ENCODE results near the gene GDF10. TPM values are rescaled to one million over a fixed set of nuclear protein-coding genes. Genes with fewer than 3 reads are reported as not detected.

The GDF10 gene
- total RNA-seq, 2 donors from 2014 or later, result 6.6 to 8.0 TPM

DNA sequence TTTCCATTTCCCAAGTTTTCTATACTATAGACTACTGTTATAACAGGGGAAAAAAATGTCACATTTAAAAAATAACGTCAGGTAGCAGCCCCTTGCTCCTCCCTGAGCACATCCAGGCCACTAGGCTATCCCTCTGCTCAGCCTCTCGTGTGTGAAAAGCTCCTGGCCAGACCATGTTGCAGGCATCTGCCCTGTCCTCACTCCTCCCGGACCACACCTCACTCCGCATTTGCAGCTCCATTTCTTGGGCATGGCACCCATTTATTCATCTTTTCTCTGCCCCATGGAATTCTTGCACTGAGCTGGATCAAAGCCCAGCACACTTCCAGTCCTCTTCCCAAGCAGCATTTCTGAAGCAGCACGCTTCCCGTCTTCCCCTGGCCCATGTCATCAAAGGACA, 20.8 kb downstream of the GDF10 start:
- WGBS, 2 donors, result 75 to 84% methylated on average over 6 of the region's 6 CpGs
- Histone ChIP-seq H3K4me3 (no peak overlapping the region), H3K4me1 (peaks cover 9% of the 10 kb centered on the region), H3K27ac (no peak overlapping the region), H3K36me3 (replicated peaks in 1 of 2; ENCODE audit: insufficient read depth in 1 of 2, low read depth in 2 of 2) (no peaks in the 10 kb centered on the region), H3K9me3 (no peaks in the 10 kb centered on the region), H3K27me3 (no peaks in the 10 kb centered on the region)
- TF ChIP-seq, protein P1, sequence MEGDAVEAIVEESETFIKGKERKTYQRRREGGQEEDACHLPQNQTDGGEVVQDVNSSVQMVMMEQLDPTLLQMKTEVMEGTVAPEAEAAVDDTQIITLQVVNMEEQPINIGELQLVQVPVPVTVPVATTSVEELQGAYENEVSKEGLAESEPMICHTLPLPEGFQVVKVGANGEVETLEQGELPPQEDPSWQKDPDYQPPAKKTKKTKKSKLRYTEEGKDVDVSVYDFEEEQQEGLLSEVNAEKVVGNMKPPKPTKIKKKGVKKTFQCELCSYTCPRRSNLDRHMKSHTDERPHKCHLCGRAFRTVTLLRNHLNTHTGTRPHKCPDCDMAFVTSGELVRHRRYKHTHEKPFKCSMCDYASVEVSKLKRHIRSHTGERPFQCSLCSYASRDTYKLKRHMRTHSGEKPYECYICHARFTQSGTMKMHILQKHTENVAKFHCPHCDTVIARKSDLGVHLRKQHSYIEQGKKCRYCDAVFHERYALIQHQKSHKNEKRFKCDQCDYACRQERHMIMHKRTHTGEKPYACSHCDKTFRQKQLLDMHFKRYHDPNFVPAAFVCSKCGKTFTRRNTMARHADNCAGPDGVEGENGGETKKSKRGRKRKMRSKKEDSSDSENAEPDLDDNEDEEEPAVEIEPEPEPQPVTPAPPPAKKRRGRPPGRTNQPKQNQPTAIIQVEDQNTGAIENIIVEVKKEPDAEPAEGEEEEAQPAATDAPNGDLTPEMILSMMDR (IDR thresholded peaks at IDR 0.05), result no peak
- no peak for TF ChIP-seq POLR2A (IDR thresholded peaks at IDR 0.05)
- ATAC-seq (no peak), DNase-seq (no peak)
- intact Hi-C loops (cut with DNase I), result no loop called here

GRCh38 chr10:47321521-47322195, 21.7 kb downstream of the GDF10 start:
- no peaks in the 10 kb centered on the region for H3K9me3 ChIP-seq
- ATAC-seq (no peak), DNase-seq (peak in 1 of 4 donors; percentile 5)
- no peaks in the 10 kb centered on the region for H3K36me3 ChIP-seq (replicated peaks in 1 of 2; ENCODE audit: insufficient read depth in 1 of 2, low read depth in 2 of 2)
- no peak for TF ChIP-seq POLR2A (IDR thresholded peaks at IDR 0.05)
- TF ChIP-seq, protein P1 (IDR thresholded peaks at IDR 0.05), result no peak
- no peak overlapping the region for H3K27ac ChIP-seq
- 83 to 85% methylated on average over 6 to 8 of the region's 8 CpGs for WGBS, 2 donors
- H3K4me1 ChIP-seq, result peaks cover 5% of the 10 kb centered on the region
- H3K27me3 ChIP-seq, result no peaks in the 10 kb centered on the region
- intact Hi-C loops (cut with DNase I), result no loop called here
- no peak overlapping the region for H3K4me3 ChIP-seq

GRCh38 chr10:47322300-47323061, 22.5 kb downstream of the GDF10 start, which contains the start of gene GDF2:
Gene GDF2, plus strand, starts transcription at chr10:47322454. Its CDS starts 215 bp downstream, at chr10:47322669.
- H3K27ac ChIP-seq, result no peak within 1 kb of the TSS
- no peaks in the 10 kb centered on the region for H3K9me3 ChIP-seq
- ATAC-seq (no peak), DNase-seq (peak in 1 of 4 donors; percentile 10)
- intact Hi-C loops (cut with DNase I), result no loop called here
- peaks cover 5% of the 10 kb centered on the region for H3K4me1 ChIP-seq
- TF ChIP-seq POLR2A (IDR thresholded peaks at IDR 0.05), result no peak
- TF ChIP-seq, protein P1 (IDR thresholded peaks at IDR 0.05), result no peak
- WGBS, 2 donors, result 74 to 77% methylated on average over 30 to 35 of the region's 35 CpGs
- H3K4me3 ChIP-seq, result no peak within 1 kb of the TSS
- no peaks in the 10 kb centered on the region for H3K27me3 ChIP-seq
- no peaks in the 10 kb centered on the region for H3K36me3 ChIP-seq (replicated peaks in 1 of 2; ENCODE audit: insufficient read depth in 1 of 2, low read depth in 2 of 2)

GRCh38 chr10:47323087-47323486, 23.1 kb downstream of the GDF10 start:
- Histone ChIP-seq H3K4me1 (peaks cover 5% of the 10 kb centered on the region), H3K36me3 (replicated peaks in 1 of 2; ENCODE audit: insufficient read depth in 1 of 2, low read depth in 2 of 2) (no peaks in the 10 kb centered on the region), H3K4me3 (no peak overlapping the region), H3K27me3 (no peaks in the 10 kb centered on the region), H3K9me3 (no peaks in the 10 kb centered on the region), H3K27ac (no peak overlapping the region)
- DNase-seq, result no peak
- ATAC-seq, result no peak
- intact Hi-C loops (cut with DNase I), result no loop called here
- TF ChIP-seq, protein P1 (IDR thresholded peaks at IDR 0.05), result no peak
- TF ChIP-seq POLR2A (IDR thresholded peaks at IDR 0.05), result no peak
- 37 to 58% methylated on average over 1 of the region's 1 CpG for WGBS, 2 donors
